NCI-H460 (cell line): ENCODE measurements around the gene SAMD4A. TPM values are rescaled to one million over a fixed set of nuclear protein-coding genes. Genes with fewer than 3 reads are reported as not detected.

Experiments used
- DNase-seq: peaks from one replicate; pipeline ENCODE4 v3.0.0-alpha.2; 2016; ENCODE audit warnings: low read depth; ENCODE audit errors: extremely low read depth
- polyA plus RNA-seq: library from polyadenylated mRNA; depleted of rRNA; stranded (reverse); fragments of >200 nt; gene quantifications from 2 replicates; pipeline ENCODE4 v1.2.3, GENCODE V29; 2014; cell fraction: nucleus; rRNA removed
- total RNA-seq: library from RNA; depleted of rRNA; stranded (reverse); fragments of >200 nt; shearing (Covaris generic); gene quantifications from 2 replicates; pipeline ENCODE4 v1.2.3, GENCODE V29; 2014; rRNA removed

Gene SAMD4A
- 21.4 and 23.4 TPM in 2 replicates for total RNA-seq
- 25.1 and 29.3 TPM in 2 replicates for polyA plus RNA-seq

GRCh38 chr14:54566410-54567223 is at the start of gene SAMD4A:
TSS of gene SAMD4A (plus strand) at chr14:54567128. CDS start at chr14:54567917, 789 bp downstream.
- DNase-seq: peak; percentile 77

GRCh38 chr14:54524410-54524809 is 42.5 kb upstream of the SAMD4A start:
- no peak for DNase-seq

GRCh38 chr14:54528973-54529372 is 38.0 kb upstream of the SAMD4A start:
- no peak for DNase-seq

GRCh38 chr14:54529811-54530210 is 37.1 kb upstream of the SAMD4A start:
- DNase-seq: no peak

- no peak for DNase-seq
Observed at GRCh38 chr14:54532111-54533012, 34.6 kb upstream of the SAMD4A start.

GRCh38 chr14:54533100-54533499 is 33.8 kb upstream of the SAMD4A start:
- DNase-seq: no peak

- no peak for DNase-seq
Observed at GRCh38 chr14:54535126-54535525, 31.8 kb upstream of the SAMD4A start.

- DNase-seq: no peak
Observed at GRCh38 chr14:54535646-54536045, 31.3 kb upstream of the SAMD4A start.

- DNase-seq: no peak
Observed at GRCh38 chr14:54537651-54538050, 29.3 kb upstream of the SAMD4A start.

GRCh38 chr14:54538055-54538454 is 28.9 kb upstream of the SAMD4A start:
- no peak for DNase-seq

GRCh38 chr14:54547583-54547982 is 19.3 kb upstream of the SAMD4A start:
- no peak for DNase-seq

GRCh38 chr14:54548491-54548890 is 18.4 kb upstream of the SAMD4A start:
- DNase-seq: no peak

- no peak for DNase-seq
Observed at GRCh38 chr14:54549862-54550261, 17.1 kb upstream of the SAMD4A start.

- no peak for DNase-seq
Observed at GRCh38 chr14:54550514-54550913, 16.4 kb upstream of the SAMD4A start.

- DNase-seq: no peak
Observed at GRCh38 chr14:54554401-54554800, 12.5 kb upstream of the SAMD4A start.

- DNase-seq: no peak
Observed at GRCh38 chr14:54555651-54556050, 11.3 kb upstream of the SAMD4A start.

- no peak for DNase-seq
Observed at GRCh38 chr14:54556535-54556934, 10.4 kb upstream of the SAMD4A start.

GRCh38 chr14:54562334-54562733 is 4.6 kb upstream of the SAMD4A start:
- no peak for DNase-seq

- peak; percentile 44 for DNase-seq
Observed at GRCh38 chr14:54564071-54564867, 2.7 kb upstream of the SAMD4A start.
